WTC11 (cell line): Measurements from ENCODE around the gene MOV10L1. TPM values are rescaled to one million over a fixed set of nuclear protein-coding genes. Genes with fewer than 3 reads are reported as not detected.

Experiments
- ATAC-seq: fragments of 200-7000 bp; cut with Tn5 transposase; 2 replicates; pipeline ENCODE4 v1.10.0; 2021; ENCODE audit warnings: mild to moderate bottlenecking, moderate library complexity
- CTCF ChIA-PET: fragments of 300-600 bp; sonication (Branson Sonifier 250); formaldehyde crosslinking; loops from one replicate; lab custom pipeline; 2021; ENCODE audit warnings: antibody characterized with exemption; lab: Charles Lee
- POLR2A ChIA-PET: fragments of 350-600 bp; sonication (Branson Sonifier 250); formaldehyde crosslinking; loops from one replicate; lab custom pipeline; 2021; ENCODE audit warnings: antibody characterized with exemption; lab: Charles Lee
- DNase-seq: peaks from one replicate; pipeline ENCODE4 v3.0.0; 2021; ENCODE audit warnings: low spot score
- H3K27ac Mint-ChIP-seq: 2 replicates; pipeline ENCODE4 v1.8.0; 2021; ENCODE audit warnings: mixed read lengths
- H3K27me3 Mint-ChIP-seq: 2 replicates; pipeline ENCODE4 v1.8.0; 2021; ENCODE audit warnings: low read depth, mild to moderate bottlenecking, moderate library complexity, mixed read lengths
- H3K36me3 Mint-ChIP-seq: 2 replicates; pipeline ENCODE4 v1.8.0; 2021; ENCODE audit warnings: mixed read lengths
- H3K4me1 Mint-ChIP-seq: 2 replicates; pipeline ENCODE4 v1.8.0; 2022; ENCODE audit warnings: mixed read lengths
- H3K4me3 Mint-ChIP-seq: 2 replicates; pipeline ENCODE4 v1.8.0; 2021; ENCODE audit warnings: mild to moderate bottlenecking, moderate library complexity, mixed read lengths
- H3K9me3 Mint-ChIP-seq: 2 replicates; pipeline ENCODE4 v1.8.0; 2021; ENCODE audit warnings: mixed read lengths
- AFF4 ChIP-seq: sonication (generic); formaldehyde crosslinking; IDR thresholded peaks from 2 replicates; pipeline ENCODE4 v1.8.1; 2023; ENCODE audit warnings: mild to moderate bottlenecking, missing genetic modification reagents, borderline replicate concordance
- ATF1 ChIP-seq: sonication (generic); formaldehyde crosslinking; IDR thresholded peaks from 2 replicates; pipeline ENCODE4 v1.8.1; 2023; ENCODE audit warnings: mild to moderate bottlenecking, moderate library complexity, missing genetic modification reagents
- ETV6 ChIP-seq: sonication (generic); formaldehyde crosslinking; IDR thresholded peaks from 2 replicates; pipeline ENCODE4 v1.8.1; 2022; ENCODE audit warnings: mild to moderate bottlenecking, missing genetic modification reagents
- FOXP4 ChIP-seq: sonication (generic); formaldehyde crosslinking; IDR thresholded peaks from 2 replicates; pipeline ENCODE4 v1.8.0; 2022; ENCODE audit warnings: mild to moderate bottlenecking, missing genetic modification reagents
- GABPB1 ChIP-seq: sonication (generic); formaldehyde crosslinking; IDR thresholded peaks from 2 replicates; pipeline ENCODE4 v1.8.1; 2023; ENCODE audit warnings: mild to moderate bottlenecking, missing genetic modification reagents
- JUN ChIP-seq: sonication (generic); formaldehyde crosslinking; IDR thresholded peaks from 2 replicates; pipeline ENCODE4 v1.8.0; 2023; ENCODE audit warnings: mild to moderate bottlenecking, missing genetic modification reagents
- KAT7 ChIP-seq: sonication (generic); formaldehyde crosslinking; IDR thresholded peaks from 2 replicates; pipeline ENCODE4 v1.8.1; 2023; ENCODE audit warnings: missing genetic modification reagents, mild to moderate bottlenecking, borderline replicate concordance
- NFATC4 ChIP-seq: fragments of 250-450 bp; sonication (Bioruptor Pico); IDR thresholded peaks from 2 replicates; pipeline ENCODE4 v1.9.0; 2021; ENCODE audit warnings: mild to moderate bottlenecking
- NR1H2 ChIP-seq: sonication (generic); formaldehyde crosslinking; IDR thresholded peaks from 2 replicates; pipeline ENCODE4 v1.9.0; 2021; ENCODE audit warnings: mild to moderate bottlenecking, moderate library complexity, missing genetic modification reagents
- OVOL2 ChIP-seq: fragments of 250-450 bp; sonication (Bioruptor Pico); IDR thresholded peaks from 2 replicates; pipeline ENCODE4 v1.9.0; 2021; ENCODE audit warnings: mild to moderate bottlenecking, borderline replicate concordance
- SMAD4 ChIP-seq: sonication (generic); formaldehyde crosslinking; IDR thresholded peaks from 2 replicates; pipeline ENCODE4 v1.8.0; 2022; ENCODE audit warnings: mild to moderate bottlenecking, missing genetic modification reagents
- SOX15 ChIP-seq: fragments of 250-450 bp; sonication (Bioruptor Pico); IDR thresholded peaks from 2 replicates; pipeline ENCODE4 v1.9.0; 2021; ENCODE audit warnings: mild to moderate bottlenecking
- STAT6 ChIP-seq: sonication (generic); formaldehyde crosslinking; conservative IDR thresholded peaks from 2 replicates; pipeline ENCODE4 v1.8.1; 2023; ENCODE audit warnings: mild to moderate bottlenecking, low read depth, missing genetic modification reagents, moderate library complexity
- TP53 ChIP-seq: sonication (generic); formaldehyde crosslinking; IDR thresholded peaks from 2 replicates; pipeline ENCODE4 v1.8.1; 2023; ENCODE audit warnings: mild to moderate bottlenecking, missing genetic modification reagents
- ZNF138 ChIP-seq: sonication (generic); formaldehyde crosslinking; conservative IDR thresholded peaks from 2 replicates; pipeline ENCODE4 v1.8.1; 2022; ENCODE audit warnings: mild to moderate bottlenecking, moderate library complexity, missing genetic modification reagents
- ZNF281 ChIP-seq: sonication (generic); formaldehyde crosslinking; IDR thresholded peaks from 2 replicates; pipeline ENCODE4 v1.8.0; 2023; ENCODE audit warnings: mild to moderate bottlenecking, missing genetic modification reagents
- ZNF416 ChIP-seq: fragments of 250-450 bp; sonication (Bioruptor Pico); IDR thresholded peaks from 2 replicates; pipeline ENCODE4 v1.9.0; 2021; ENCODE audit warnings: mild to moderate bottlenecking, inconsistent platforms
- ZNF512 ChIP-seq: sonication (generic); formaldehyde crosslinking; IDR thresholded peaks from 2 replicates; pipeline ENCODE4 v1.8.1; 2022; ENCODE audit warnings: missing genetic modification reagents, borderline replicate concordance
- ZNF671 ChIP-seq: fragments of 250-450 bp; sonication (Bioruptor Pico); IDR thresholded peaks from 2 replicates; pipeline ENCODE4 v1.8.0; 2021; ENCODE audit warnings: mild to moderate bottlenecking
- total RNA-seq: library from RNA; stranded (reverse); gene quantifications from 3 replicates; pipeline ENCODE4 v1.2.3, GENCODE V29; 2021

Gene MOV10L1
- total RNA-seq, 1 experiment from 2014 or later = not detected

- no peak overlapping the region for H3K4me3 Mint-ChIP-seq
- H3K36me3 Mint-ChIP-seq = no peaks in the 10 kb centered on the region
- TF ChIP-seq JUN = no peak
- DNase-seq = no peak
- H3K9me3 Mint-ChIP-seq = peaks cover 4% of the 10 kb centered on the region; the same call in 1 of the 2 replicates
- no peaks in the 10 kb centered on the region; the same call in 1 of the 2 replicates for H3K27me3 Mint-ChIP-seq
- ATAC-seq = no peak
- no peak overlapping the region for H3K27ac Mint-ChIP-seq
- H3K4me1 Mint-ChIP-seq = no peaks in the 10 kb centered on the region
- ChIA-PET POLR2A (no interaction called here), CTCF (no interaction called here)
Observed at GRCh38 chr22:50134481-50134880, 44.7 kb downstream of the MOV10L1 start.

- CTCF ChIA-PET = interaction anchor here (1.4 kb wide), 1 partner anchor 12 kb away, joined by 7 read pairs; no protein-coding TSS in a partner anchor
- no peak overlapping the region for H3K4me3 Mint-ChIP-seq
Observed at GRCh38 chr22:50136581-50137015, 46.8 kb downstream of the MOV10L1 start.

More at GRCh38 chr22:50136581-50137015, 46.8 kb downstream of the MOV10L1 start:
- Mint-ChIP-seq H3K27ac (no peak overlapping the region), H3K27me3 (no peaks in the 10 kb centered on the region; the same call in 1 of the 2 replicates), H3K36me3 (no peaks in the 10 kb centered on the region), H3K4me1 (no peaks in the 10 kb centered on the region), H3K9me3 (peaks cover 4% of the 10 kb centered on the region; the same call in 1 of the 2 replicates)
- no peak for TF ChIP-seq ZNF416
- TF ChIP-seq STAT6 (CRISPR knock-in tag) = no peak
- TF ChIP-seq ATF1 = no peak
- TF ChIP-seq ZNF671 (CRISPR knock-in tag) = no peak
- no peak for TF ChIP-seq AFF4 (CRISPR knock-in tag)
- no peak for TF ChIP-seq SOX15
- TF ChIP-seq ZNF138 (CRISPR knock-in tag) = no peak
- TF ChIP-seq OVOL2 (CRISPR knock-in tag) = no peak
- no peak for TF ChIP-seq FOXP4 (CRISPR knock-in tag)
- TF ChIP-seq ZNF281 (CRISPR knock-in tag) = no peak
- TF ChIP-seq TP53 (CRISPR knock-in tag) = no peak
- no peak for TF ChIP-seq SMAD4 (CRISPR knock-in tag)
- no peak for TF ChIP-seq ZNF512 (CRISPR knock-in tag)
- no peak for TF ChIP-seq NR1H2 (CRISPR knock-in tag)
- TF ChIP-seq GABPB1 = no peak
- TF ChIP-seq NFATC4 (CRISPR knock-in tag) = no peak
- TF ChIP-seq ETV6 (CRISPR knock-in tag) = no peak
- no peak for TF ChIP-seq KAT7 (CRISPR knock-in tag)
- DNase-seq = no peak
- no peak for ATAC-seq
- POLR2A ChIA-PET = no interaction called here
